GM21390 (cell line): ENCODE data around the gene ATXN2L.

Source experiments
- ATAC-seq: cut with Tn5 transposase; IDR thresholded peaks from one replicate; pipeline ENCODE4 v1.9.1; 2021; ENCODE audit not compliant: unreplicated experiment

The ATXN2L gene

DNA sequence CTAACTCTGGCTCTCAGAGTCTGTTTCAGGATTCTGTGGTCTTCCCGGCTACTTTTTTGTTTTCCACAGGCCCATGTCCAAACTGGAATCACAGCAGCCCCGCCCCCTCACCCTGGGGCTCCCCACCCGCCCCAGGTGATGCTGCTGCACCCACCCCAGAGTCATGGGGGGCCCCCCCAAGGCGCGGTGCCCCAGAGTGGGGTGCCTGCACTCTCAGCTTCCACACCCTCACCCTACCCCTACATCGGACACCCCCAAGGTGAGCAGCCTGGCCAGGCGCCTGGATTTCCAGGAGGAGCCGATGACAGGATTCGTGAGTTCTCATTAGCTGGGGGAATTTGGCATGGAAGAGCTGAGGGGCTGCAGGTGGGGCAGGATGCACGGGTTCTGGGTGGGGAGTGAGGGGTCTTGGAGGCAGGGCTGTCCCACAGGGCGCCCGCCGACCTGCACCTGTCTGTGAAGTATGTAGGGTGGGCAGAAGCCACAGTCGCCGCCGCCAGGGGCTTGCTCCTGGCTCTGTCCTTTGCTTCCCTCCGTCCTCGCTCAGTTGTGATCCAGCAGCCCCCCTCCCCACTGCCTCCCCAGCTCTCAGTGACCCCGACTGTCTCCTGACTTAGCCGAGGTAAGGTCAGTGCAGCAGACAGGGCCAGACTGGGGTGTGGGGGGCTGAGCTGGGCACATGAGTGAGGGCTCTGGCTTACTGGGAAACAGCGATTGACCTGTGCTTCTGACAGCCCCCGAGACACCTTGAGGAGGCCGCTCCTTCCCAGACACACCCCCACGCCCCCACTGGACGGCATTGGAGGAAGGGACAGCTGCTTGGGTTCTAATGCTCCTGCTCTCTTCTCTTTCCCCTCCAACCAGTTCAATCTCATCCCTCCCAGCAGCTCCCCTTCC is 13.3 kb downstream of the ATXN2L start:
- no peak for ATAC-seq

DNA sequence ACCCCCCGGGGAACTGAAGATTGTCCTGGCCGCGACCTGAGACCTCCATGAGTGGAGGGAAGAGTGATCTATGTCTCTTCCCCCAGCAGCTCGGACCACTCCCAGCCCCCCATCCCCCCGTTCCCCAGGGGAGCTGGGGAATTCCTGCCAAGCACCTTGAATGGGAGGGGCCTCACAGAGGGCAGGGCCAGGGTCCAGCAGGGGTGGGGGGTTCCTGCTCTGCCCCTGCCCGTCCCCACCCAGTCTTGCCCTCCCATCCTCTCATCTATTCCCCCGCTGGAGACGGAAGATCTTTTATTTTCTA is 13.9 kb downstream of the ATXN2L start:
- no peak for ATAC-seq

DNA sequence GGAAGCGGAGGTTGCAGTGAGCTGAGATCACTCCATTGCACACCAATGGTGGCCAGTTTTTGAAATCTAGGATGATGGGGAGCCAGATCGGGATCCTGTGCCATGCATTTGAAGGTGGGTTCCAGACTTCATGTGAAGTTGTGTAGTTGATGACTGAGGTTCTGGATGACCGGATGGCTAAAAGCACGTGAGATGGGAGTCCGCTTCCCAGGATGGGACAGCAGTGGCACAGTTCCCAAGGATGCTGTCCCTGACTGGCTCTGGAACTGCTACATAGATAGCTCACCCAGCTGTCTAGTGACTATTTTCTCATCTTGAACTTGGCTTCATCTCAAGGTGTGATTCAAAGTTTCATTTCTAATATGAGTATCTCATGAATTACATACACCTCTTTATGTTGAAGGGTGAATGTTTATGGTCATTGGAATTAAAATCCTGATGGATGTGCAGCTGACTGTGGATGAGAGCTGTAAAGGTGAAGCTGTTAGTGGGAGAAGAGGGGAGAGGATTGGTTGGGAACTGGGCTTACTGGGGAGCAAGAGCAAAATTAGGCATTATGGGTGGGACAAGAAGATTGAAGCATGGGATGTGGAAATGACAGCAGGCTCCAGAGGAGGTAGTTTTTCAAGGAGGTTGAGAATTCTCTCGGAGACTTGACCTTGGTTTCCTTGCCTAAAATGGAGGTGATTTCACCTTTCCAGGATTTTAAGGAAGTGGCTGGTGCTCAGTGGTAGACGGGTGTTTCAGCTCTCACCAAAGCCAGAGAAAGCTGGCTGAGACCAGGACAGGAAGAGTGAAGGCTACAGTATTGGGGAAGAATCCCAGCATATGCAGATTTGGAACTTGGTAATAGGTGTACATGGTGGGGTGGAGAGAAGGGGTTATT is 15.1 kb downstream of the ATXN2L start:
- ATAC-seq = no peak

DNA sequence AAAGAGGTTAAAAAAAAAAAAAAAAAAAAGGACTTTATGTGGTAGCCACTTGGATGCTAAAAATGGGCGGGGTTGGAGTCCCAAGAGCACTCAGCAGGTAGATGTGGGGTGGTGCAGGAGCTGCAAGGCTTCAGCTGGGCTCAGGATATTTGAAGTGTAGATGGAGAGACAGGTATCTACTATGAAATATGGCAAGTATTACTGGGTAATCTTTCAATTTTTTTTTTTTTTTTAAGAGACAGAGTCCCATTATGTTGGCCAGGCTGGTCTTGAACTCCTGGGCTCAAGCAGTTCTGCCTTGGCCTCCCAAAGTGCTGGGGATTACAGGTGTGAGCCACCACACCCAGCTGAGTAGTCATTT is 15.7 kb downstream of the ATXN2L start:
- ATAC-seq = no peak

DNA sequence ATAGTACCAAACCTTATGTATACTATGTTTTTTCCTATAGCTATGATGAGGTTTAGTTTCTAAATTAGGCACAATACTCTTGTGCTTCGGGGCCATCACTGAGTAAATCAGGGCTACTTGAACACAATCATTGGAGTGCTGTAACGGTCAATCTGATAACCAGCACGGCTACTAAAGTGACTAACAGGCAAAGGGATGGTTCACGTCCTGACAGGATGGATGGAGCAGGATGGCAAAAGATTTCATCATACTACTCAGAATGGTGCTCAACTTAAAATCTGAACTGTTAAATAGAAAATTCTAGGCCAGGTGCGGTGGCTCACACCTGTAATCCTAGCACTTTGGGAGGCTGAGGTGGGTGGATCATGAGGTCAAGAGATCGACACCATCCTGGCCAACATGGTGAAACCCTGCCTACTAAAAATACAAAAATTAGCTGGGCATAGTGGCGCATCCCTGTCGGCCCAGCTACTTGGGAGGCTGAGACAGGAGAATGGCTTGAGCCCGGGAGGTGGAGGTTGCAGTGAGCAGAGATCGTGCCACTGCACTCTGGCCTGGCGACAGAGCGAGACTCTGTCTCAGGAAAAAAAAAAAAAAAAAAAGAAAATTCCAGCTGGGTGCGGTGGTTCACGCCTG is 16.3 kb downstream of the ATXN2L start:
- no peak for ATAC-seq

DNA sequence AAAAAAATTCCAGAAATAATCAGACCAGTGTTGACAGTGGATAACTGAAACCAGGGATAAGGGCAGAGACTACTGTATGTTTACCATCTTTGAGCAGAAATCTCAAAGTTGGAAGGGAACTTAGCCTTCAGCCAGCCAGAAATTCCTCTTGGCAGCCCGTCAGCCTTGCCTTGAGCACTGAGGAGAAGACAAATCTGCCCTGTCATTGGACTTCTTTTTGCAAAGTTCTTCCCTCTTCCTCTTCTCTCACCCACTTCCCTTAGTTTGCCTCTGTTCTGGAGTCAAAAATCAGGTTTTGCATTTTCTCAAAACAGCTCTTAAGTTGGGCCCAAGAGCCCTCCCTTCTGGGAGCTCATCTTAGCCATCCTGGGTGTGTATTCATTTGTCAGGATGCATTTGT is 17.1 kb downstream of the ATXN2L start:
- no peak for ATAC-seq

DNA sequence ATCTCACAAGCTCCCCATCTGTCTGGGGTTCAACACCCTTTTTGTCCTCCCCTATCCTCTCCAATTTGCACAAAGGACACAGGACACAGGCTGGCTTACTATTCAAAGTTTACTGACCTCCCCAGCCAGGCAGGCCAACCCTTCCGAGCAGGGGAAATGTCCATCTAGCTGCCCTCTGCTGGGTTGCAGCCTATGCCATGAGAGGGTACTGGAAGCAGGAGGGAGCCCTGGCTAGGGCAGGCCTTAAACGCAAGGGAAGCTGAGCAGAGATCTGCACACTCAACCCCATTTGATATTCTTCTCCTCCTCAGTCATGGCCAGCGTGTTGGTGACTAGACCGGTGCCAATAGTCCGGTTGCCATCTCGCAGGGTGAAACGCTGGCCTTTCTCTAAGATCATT is 19.9 kb downstream of the ATXN2L start:
- ATAC-seq = no peak

DNA sequence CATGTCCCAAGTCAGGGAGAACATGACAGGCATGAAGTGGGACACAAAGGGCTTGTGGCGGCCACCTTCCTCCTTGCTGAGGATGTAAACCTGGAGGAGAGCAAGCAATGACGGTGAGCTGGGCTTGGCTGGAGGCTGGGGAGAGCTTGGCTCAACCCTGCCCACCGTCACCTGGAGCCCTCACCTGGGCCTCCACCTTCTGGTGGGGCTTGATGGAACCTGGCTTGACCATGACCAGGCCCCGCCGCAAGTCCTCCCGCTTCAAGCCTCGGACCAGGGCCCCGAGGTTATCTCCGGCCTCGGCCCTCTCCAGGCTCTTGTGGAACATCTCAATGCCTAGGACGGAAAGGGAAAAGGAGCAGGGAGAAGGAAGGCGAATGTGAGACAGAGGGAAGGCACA is 21.0 kb downstream of the ATXN2L start:
- no peak for ATAC-seq

DNA sequence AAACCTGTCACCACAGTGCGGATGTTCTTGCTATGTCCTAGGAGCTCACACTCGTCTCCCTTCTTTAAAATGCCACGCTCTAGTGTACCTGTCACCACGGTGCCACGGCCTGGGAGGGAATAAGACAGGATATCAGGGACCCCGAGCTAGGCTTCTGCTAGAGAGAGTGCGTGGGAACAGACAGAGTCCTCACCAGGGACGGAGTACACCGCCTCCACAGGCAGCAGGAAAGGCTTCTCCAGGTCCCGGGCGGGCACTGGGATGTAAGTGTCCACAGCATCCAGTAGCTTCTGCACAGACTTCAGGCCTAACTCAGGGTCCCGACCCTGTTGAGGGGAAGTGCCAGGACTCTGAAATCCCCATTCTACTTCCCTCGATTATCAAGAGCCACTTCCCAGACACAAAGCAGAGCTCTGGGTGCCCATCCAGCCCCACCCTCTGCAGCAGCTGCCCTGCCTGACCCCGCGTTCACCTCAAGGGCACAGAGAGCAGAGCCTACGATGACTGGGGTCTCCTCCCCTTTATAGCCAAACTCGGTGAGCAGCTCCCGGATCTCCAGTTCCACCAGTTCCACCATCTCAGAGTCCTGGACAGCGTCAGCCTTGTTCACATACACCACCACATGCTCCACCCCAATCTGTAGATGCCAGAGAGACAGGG is 21.6 kb downstream of the ATXN2L start:
- ATAC-seq = no peak

DNA sequence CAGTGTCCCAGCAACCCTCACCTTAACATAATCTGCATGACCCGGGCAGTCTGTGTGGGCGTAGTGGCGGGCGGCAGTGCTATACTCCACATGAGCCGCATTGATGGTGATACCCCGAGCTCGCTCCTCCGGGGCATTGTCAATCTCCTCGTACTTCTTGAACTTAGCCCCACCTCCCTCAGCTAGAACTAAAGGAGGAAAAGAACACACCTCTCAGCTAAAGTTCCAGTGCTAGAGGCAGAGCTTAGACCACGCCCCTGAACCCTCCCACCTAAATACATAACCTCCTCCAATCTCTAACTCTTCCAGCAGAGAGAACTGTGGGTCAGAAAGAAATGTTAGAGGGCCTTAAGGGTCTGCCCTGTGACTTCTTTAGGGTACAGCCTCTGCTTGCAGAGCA is 22.5 kb downstream of the ATXN2L start:
- no peak for ATAC-seq

DNA sequence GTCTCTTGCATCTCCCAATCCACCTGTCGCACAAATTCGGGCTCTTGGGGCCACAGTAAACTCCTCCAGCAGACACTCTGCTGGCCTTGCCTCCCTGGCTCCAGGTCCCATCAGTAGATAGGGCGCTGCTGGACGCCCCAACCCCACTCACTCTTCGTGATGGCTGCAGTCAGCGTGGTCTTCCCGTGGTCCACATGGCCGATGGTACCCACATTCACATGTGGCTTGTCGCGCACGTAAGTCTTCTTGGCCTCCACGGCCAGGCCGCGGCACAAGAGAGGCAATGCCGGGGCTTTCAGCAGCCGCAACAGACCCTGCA is 22.9 kb downstream of the ATXN2L start:
- no peak for ATAC-seq

DNA sequence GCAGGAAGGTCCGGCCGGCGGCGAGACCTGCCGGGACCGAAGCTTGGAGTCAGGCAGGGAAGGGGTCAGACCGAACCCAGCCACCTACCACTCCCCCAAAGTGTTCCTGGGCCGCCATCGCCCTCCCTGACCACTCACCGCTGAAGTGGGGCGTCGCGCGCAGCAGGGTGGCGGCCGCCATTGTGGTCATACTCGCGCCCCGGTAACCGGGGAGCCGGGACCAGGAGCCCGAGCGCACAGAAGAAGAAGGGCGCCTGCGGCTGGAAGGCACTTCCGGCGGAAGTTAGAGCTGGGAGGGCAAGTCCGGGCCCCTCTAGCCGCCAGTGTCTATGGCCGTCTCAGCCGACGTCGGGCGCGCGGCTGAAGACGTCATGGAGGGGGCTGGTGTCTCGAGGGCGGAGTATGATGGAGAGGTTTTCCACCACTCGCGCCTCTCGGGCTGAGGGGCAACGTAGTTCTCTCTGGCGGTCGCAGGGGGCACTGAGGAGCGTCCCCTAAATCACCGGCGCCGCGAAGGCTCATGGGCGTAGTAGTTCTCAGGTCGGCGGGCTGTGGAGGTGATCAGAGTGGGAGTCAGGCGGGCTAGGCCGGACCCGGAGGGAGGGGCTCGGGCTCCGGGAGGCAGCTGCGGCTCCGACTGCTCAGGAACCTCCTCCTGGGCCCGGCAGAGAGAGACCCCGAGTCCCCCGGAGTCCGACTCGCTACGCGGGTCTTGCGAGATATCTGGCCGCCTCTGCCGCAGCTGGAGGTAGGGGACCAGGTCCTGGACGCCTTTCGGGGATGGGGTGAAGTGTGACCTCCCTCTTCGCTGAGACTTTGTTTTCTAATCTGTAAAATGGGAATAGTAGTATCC is 23.5 kb downstream of the ATXN2L start, which contains the start of gene TUFM:
TSS of gene TUFM (minus strand) at position 269 of the 853 bp plus-strand sequence. CDS start at position 190, 79 bp downstream.
- ATAC-seq = peak; percentile 85

DNA sequence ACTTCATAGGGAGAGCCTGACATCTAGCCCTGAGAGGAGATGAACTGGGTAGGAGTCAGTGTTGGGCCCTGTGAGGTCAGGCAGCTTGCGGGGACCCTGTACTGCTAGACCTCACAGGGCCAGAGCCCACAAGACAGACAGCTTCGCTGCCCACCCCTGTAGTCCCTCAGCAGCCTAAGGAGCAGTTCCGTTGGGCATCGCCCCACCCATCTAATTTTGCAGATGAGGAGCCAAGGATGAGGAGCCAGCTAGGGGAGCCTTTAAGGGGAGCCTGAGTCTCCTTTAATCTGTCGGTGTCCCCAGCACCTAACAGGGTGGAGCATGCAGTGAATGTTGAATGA is 24.1 kb downstream of the ATXN2L start:
- ATAC-seq = peak; percentile 9

DNA sequence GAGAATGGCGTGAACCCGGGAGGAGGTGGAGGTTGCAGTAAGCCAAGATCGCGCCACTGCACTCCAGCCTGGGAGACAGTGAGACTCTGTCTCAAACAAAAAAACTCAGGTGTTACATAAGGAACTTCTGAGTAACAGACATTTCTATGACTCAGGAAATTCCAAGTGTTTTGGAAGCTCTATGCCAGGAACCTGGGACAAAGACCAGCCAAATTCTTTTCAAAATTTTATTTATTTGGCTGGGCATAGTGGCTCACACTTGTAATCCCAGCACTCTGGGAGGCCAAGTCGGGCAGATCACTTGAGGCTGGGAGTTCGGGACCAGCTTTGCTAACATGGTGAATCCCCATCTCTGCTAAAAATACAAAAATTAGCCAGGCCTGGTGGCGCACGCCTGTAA is 35.6 kb downstream of the ATXN2L start:
- no peak for ATAC-seq

DNA sequence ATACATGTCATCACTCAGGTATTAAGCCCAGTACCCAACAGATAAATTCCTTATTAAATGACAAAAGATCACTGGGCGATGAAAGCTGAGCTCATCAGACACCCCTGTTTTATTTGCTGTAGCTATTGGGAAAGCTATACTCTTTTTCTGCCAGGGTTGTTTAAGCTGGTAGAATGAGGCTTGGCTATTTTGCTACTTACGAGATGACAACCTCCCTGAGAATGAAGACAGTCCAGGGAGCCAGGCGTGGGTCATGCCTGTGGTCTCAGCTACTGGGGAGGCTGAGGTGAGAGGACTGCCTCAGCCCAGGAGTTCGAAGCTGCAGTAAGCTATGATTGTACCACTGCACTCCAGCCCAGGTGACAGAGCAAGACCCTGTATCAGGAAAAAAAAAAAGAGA is 36.5 kb downstream of the ATXN2L start:
- no peak for ATAC-seq

DNA sequence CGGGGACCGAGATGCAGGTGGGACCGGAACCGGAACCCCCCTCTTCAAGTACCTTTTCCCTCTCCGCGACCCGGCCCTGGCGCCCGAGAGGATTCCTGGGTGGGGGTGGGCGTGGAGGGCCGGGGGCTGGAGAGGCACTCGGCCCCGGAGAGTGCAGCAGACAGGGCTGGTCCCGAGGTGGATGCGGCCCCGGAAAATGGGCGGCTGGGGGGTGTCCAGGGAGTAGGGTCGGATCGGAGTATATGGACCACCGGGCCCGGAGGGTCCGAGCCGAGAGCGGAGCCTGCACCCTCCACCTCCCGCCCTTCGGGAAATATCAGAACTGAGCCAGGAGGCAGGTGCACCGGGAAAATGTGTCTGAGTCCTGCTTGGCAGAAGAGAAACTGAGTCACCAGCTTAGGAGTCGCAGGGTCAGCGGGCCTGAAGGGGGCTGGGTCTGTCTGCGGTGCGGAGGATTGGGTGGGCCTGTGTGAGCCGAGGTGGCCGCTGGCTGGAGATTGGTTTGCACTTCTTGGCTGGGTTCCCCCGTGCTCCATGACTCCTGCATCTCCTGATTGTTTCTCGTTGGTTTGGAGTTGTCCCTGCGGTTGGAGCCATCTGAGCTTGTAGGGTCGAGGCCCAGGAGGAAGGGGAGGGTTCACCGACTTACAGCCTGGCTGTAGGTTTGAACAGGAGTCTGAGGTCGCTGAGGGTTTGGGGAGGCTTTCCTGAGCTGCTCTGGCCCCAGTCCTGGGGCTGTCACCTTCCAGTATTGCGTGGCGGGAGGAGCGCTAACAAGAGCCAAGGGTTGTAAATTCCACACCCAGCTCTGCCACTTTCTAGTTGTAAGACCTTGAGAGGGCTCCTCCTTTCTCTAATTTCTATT is 41.4 kb downstream of the ATXN2L start:
- no peak for ATAC-seq

DNA sequence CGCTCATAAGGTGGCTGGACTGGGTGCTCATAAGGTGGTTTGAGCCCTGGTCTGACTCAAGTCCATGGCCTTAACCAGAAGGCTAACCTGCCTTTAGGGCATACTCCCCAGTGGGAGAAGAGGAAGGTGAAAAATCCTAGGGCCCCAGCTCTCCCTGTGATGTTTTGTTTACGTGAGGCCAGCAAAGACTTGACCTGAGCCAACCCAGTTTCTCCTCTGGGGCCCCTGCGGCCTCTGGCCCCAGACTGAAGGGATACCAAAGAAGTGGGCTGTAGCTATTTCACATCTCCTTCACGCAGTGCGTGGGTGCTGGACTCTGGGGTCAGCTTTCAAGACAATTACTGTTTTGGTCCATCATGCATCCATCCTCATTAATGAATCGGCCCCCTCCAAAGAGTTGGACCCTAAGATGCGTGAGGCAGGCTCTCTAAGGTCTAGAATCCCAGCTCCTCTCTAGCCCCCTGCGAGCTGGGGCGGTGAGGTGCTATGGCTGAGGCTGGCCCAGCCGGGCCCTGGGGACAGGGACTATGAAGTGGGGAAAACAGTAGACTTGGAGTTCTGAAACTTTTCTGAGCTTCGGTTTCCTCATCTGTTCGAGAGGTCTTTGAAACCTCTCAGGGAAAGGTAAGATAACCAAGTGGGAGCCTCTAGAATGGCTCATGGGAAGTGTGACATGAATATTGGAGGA is 42.3 kb downstream of the ATXN2L start:
- ATAC-seq = no peak

DNA sequence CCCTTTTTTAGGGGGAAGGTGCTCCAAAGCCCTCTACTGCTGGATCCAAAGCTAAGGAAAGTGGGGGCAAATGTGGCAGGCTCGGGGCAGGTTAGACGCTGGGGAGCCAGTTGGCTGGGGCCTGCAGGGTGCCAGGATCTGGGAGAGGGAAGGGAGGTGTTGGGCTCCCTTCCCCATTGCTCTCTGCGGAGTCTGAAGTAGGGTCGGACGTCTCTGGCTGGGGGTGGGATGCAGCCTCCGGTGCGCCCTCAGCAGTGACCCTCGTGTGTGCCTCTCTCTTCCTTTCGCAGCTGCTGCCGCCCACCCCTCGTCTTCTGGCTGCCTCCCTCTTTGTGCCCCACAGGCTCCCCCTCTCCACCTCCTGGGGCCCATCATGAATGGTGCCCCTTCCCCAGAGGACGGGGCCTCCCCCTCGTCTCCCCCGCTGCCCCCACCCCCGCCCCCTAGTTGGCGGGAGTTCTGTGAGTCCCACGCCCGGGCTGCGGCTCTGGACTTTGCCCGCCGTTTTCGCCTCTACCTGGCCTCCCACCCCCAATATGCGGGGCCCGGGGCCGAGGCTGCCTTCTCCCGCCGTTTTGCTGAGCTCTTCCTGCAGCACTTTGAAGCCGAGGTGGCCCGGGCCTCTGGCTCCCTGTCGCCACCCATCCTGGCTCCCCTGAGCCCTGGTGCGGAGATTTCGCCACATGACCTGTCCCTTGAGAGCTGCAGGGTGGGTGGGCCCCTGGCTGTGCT is 43.1 kb downstream of the ATXN2L start:
- no peak for ATAC-seq
